Neutrophil (primary cell): ENCODE data around the gene XPO6.
A peak's percentile ranks its signal among the peaks of the same experiment; 100 is the strongest.

Source experiments
- H3K27ac ChIP-seq: fragments of 200-600 bp; sonication (generic); 2 replicates; pipeline ENCODE4 v1.5.1; 2016; ENCODE audit warnings: mild to moderate bottlenecking, moderate library complexity
- H3K27me3 ChIP-seq: fragments of 200-600 bp; sonication (generic); 2 replicates; pipeline ENCODE4 v1.6.0; 2016; ENCODE audit warnings: mild to moderate bottlenecking
- H3K36me3 ChIP-seq: fragments of 200-600 bp; sonication (generic); 2 replicates; pipeline ENCODE4 v1.5.1; 2017
- H3K4me1 ChIP-seq, 2 experiments: fragments of 200-600 bp in 1 of 2; sonication (generic) in 1 of 2; 1 replicate in 1 of 2; 2 replicates in 1 of 2; pipeline versions ENCODE4 v1.5.1 to v1.6.1; 2013 to 2016; ENCODE audit warnings: low read depth in 1 of 2, low read length in 1 of 2, mild to moderate bottlenecking in 1 of 2, moderate library complexity in 1 of 2; ENCODE audit not compliant: control insufficient read depth in 1 of 2, insufficient read depth in 1 of 2
- H3K4me3 ChIP-seq, 2 experiments: fragments of 200-600 bp in 1 of 2; sonication (generic) in 1 of 2; 1 replicate in 1 of 2; 2 replicates in 1 of 2; pipeline ENCODE4 v1.5.1; 2013 to 2016; ENCODE audit warnings: low read depth in 1 of 2, low read length in 1 of 2, mild to moderate bottlenecking in 1 of 2, moderate library complexity in 1 of 2
- H3K9me3 ChIP-seq: fragments of 200-600 bp; sonication (generic); 2 replicates; pipeline ENCODE4 v1.5.1; 2016
- TF ChIP-seq, protein P1 (sequence below): fragments of 200-600 bp; sonication (generic); IDR thresholded peaks from 2 replicates; pipeline ENCODE4 v1.5.1; 2016; ENCODE audit warnings: antibody characterized with exemption

Gene XPO6

DNA sequence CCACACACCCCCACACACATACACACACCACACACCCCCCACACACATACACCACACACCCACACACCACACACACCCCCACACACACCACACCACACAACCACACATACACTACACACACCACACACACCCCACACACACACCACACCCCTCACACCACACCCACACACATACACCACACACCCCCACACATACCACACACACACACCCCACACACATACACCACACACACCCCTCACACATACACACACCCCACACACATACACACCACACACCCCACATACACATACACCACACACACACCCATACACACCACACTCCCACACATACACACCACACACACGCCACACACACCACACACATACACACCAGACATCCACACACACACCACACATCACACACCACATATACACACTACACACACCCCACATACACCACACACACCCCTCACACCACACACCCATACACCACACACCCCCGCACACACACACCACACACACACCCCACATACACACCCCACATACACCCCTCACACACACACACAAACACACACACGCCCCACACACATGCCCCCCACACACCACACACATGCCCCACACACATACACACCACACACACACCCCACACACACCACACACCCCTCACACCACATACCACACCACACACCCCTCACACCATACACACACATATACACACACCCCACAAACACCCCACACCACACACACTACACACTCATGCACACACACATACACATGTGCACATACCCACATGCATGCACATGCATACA, 122.4 kb downstream of the XPO6 start:
- no peaks in the 10 kb centered on the region for H3K27me3 ChIP-seq
- peaks cover 38% of the 10 kb centered on the region for H3K36me3 ChIP-seq
- H3K27ac ChIP-seq: peak overlapping the region; percentile 62
- H3K9me3 ChIP-seq: no peaks in the 10 kb centered on the region
- no peaks in the 10 kb centered on the region for H3K4me1 ChIP-seq
- H3K4me3 ChIP-seq: no peak overlapping the region
- TF ChIP-seq, protein P1, sequence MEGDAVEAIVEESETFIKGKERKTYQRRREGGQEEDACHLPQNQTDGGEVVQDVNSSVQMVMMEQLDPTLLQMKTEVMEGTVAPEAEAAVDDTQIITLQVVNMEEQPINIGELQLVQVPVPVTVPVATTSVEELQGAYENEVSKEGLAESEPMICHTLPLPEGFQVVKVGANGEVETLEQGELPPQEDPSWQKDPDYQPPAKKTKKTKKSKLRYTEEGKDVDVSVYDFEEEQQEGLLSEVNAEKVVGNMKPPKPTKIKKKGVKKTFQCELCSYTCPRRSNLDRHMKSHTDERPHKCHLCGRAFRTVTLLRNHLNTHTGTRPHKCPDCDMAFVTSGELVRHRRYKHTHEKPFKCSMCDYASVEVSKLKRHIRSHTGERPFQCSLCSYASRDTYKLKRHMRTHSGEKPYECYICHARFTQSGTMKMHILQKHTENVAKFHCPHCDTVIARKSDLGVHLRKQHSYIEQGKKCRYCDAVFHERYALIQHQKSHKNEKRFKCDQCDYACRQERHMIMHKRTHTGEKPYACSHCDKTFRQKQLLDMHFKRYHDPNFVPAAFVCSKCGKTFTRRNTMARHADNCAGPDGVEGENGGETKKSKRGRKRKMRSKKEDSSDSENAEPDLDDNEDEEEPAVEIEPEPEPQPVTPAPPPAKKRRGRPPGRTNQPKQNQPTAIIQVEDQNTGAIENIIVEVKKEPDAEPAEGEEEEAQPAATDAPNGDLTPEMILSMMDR: no peak

DNA sequence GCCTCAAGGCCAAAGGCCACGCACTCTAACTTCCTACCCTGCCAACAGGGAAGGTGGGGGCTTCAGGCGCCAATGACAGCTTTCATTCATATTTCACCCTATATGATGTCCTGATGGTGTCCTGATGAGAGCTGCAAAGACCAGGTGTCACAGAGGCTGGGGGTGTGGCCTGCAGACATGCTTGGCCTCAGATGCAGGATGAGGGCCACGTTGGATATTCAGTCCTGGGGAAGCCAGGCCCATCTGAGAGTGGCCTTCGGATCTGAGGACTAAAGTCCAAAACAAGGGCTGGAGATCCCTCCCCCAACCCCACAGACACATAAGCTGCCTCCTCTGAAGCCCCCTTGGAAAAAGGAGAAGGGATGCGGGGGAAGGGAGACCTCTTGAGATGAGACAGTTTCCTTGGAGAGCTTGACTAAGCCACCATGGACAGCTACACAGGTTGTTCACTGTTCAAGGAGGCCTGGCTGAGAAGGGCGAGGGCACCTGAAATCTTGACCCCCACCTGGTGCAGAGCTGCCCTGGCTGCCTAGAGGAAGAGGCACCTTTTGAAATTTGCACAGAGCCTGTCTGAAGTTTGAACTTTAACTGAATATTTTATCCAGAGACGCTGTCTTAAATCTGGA, 124.0 kb downstream of the XPO6 start:
- H3K27me3 ChIP-seq: no peaks in the 10 kb centered on the region
- TF ChIP-seq, protein P1: no peak
- H3K36me3 ChIP-seq: peaks cover 22% of the 10 kb centered on the region
- no peaks in the 10 kb centered on the region for H3K9me3 ChIP-seq
- no peaks in the 10 kb centered on the region for H3K4me1 ChIP-seq
- H3K27ac ChIP-seq: peak overlapping the region; percentile 46
- no peak overlapping the region for H3K4me3 ChIP-seq

DNA sequence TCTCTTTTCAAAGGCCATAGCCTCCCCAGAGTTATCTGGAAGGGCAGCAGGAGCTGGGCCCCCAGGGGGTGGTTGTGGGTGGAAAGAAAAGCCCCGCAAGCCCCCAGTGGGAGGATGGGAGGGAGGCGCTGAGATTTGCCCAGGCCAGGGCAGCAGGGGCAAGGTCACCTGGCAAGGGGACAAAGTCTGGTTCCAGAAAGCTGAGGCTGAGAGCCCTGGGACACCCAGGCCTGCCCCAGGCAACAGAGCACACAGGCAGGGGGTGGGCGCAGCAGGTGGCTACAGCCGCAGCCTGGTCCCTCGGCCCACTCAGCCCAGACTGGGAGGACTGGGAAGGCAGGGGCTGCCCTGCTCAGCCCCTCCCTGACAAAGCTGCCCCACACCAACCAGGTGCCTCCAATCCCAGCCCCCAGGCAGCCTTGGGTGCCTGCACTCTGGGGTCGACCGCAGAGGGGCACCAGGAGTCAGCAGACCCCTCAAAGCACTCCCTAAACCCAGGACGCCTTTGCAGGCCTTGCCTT, 124.6 kb downstream of the XPO6 start:
- H3K27ac ChIP-seq: no peak overlapping the region

DNA sequence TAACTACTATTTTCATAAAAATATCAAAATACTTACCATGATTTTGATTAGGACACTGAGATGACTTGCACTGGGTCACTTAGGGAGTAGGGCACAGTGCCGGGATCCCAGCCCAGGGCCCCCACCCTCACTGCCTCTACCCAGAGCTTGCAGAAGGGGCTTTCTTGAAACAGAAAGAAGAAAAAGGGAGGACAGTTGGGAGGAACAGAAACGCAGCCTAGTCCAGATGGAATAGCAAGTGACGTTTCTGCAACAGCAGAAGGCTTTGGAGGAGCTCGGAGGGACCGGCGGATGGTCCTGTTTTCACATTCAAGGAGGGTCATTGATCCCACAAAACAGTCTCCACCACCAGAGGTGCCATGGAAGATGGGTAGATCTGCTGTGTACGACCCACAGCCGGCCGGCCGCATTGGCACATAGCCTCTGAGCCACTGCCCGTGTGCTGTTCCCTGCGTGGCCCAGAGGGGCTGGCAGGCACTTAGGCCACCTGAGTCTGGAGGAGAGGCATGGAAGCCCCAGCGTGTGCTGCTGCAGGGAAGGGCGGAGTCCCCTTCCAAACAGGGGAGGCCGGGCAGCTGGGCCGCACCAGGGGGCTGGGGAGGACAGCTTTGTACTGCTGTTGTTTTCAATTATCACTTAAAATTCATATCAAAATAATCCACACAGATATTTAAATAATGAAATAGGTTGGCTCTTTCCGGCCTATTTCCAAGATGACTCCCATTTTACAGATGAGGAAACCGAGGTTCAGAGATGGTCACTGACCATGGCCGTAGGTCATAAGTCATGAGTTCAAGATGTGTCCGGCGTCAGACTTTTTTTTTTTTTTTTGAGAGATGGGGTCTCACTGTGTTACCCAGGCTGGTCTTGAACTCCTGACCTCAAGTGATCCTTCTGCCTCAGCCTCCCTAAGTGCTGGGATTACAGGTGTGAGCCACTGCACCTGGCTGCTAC, 125.3 kb downstream of the XPO6 start:
- Histone ChIP-seq H3K27me3 (no peaks in the 10 kb centered on the region), H3K9me3 (no peaks in the 10 kb centered on the region), H3K27ac (no peak overlapping the region), H3K4me3 (no peak overlapping the region), H3K36me3 (peaks cover 10% of the 10 kb centered on the region), H3K4me1 (no peaks in the 10 kb centered on the region)
- TF ChIP-seq, protein P1: no peak

More for the DNA sequence above, 124.6 kb downstream of the XPO6 start:
- Histone ChIP-seq H3K4me1 (no peaks in the 10 kb centered on the region), H3K4me3 (no peak overlapping the region), H3K36me3 (peaks cover 18% of the 10 kb centered on the region), H3K27me3 (no peaks in the 10 kb centered on the region), H3K9me3 (no peaks in the 10 kb centered on the region)
- TF ChIP-seq, protein P1: no peak
